ENCODE data around the gene ZCCHC2. TPM values are rescaled to one million over a fixed set of nuclear protein-coding genes. Genes with fewer than 3 reads are reported as not detected.

The ZCCHC2 gene
- total RNA-seq, 1 donor: 9.9 TPM

DNA sequence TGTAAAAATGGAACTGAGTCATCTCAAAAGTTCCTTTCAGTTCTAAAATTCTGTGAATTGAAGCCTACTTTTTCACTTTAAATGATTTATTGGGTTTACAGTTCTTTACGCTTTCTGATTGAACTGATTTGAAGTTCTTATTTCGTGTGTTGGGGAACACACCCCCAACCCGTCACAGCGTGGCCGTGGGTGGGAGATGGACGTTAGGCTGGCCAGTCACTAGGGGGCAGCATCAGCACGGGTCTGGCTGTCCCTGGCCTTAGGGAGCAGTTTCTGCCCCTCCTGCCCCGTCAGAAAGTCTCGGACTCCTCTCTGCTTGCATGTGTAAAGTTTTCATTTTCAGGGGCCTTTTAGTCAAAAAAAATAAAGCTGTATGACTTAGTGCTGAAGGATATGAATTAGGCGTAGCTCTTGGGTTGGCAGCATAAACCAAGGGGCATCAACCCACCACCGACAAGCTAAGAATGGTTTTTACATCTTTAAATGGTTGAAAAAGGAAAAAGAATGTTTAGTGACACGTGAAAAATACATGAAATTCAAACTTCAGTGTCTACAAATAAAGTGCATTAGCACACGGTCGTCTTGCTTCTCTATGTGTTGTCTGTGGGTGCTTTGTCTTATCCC is 63.4 kb downstream of the ZCCHC2 start:
- TF ChIP-seq, protein P1, sequence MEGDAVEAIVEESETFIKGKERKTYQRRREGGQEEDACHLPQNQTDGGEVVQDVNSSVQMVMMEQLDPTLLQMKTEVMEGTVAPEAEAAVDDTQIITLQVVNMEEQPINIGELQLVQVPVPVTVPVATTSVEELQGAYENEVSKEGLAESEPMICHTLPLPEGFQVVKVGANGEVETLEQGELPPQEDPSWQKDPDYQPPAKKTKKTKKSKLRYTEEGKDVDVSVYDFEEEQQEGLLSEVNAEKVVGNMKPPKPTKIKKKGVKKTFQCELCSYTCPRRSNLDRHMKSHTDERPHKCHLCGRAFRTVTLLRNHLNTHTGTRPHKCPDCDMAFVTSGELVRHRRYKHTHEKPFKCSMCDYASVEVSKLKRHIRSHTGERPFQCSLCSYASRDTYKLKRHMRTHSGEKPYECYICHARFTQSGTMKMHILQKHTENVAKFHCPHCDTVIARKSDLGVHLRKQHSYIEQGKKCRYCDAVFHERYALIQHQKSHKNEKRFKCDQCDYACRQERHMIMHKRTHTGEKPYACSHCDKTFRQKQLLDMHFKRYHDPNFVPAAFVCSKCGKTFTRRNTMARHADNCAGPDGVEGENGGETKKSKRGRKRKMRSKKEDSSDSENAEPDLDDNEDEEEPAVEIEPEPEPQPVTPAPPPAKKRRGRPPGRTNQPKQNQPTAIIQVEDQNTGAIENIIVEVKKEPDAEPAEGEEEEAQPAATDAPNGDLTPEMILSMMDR (IDR thresholded peaks at IDR 0.05; ENCODE audit: insufficient read depth, low read length): peak; percentile 97
- H3K4me3 ChIP-seq (ENCODE audit: low read depth, low read length): peak overlapping the region; percentile 31
- DNase-seq (ENCODE audit: low read depth): peak; percentile 75

DNA sequence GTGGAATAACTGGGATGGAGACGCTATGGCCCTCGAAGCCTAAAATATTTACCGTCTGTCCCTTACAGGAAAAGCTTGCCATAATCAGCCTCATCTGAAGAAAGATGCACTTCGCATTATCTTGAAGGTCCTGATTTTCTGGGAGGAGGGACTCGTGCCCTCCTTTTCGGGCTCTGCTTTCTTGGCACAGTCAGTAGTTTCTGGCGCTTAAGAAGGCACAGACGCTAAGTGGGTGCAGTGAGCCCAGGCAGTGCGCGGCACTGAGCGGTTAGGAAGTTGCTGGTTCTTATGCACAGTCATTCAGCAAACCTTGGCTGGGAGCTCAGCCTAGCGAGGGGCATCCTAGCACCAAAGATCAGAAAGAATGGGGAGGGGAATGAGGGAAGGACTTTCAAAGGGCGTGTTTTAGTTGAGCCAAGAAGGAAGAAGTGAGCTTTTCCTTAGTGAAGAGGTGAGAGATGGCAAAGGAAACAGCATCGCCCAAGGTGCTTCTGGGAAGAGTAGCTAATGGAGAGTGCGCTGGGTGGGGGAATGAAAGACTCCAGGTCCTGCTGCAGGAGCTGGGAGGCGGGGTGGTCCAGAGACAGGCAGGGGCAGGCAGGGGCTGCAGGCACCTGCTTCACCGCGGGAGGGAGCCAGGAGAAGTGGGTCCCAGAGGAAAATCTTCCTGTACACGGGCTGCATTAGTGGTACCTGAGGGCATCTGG is 64.1 kb downstream of the ZCCHC2 start:
- no peak overlapping the region for H3K4me3 ChIP-seq (ENCODE audit: low read depth, low read length)
- DNase-seq (ENCODE audit: low read depth): no peak
- TF ChIP-seq, protein P1 (IDR thresholded peaks at IDR 0.05; ENCODE audit: insufficient read depth, low read length): no peak

DNA sequence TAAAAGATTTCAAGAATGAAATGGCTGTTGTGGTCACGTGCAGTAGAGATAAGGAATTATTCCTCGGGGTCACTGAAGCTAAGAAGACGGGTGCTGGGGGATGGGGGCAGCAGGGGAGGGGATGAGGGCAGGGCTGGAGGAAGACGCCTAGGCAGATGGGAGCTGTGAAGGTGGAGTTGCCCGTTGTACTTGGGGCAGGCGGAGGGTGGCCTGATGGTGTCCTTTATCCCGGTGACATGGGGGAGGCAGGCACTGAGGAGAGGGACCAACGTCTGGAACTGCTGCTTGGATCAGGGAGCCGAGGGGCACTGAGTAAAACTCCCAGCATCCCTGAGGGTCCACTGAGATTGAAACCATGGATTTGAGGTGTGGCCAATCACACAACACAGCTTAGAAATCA is 64.9 kb downstream of the ZCCHC2 start:
- no peak for DNase-seq (ENCODE audit: low read depth)
- TF ChIP-seq, protein P1 (IDR thresholded peaks at IDR 0.05; ENCODE audit: insufficient read depth, low read length): no peak
- no peak overlapping the region for H3K4me3 ChIP-seq (ENCODE audit: low read depth, low read length)

DNA sequence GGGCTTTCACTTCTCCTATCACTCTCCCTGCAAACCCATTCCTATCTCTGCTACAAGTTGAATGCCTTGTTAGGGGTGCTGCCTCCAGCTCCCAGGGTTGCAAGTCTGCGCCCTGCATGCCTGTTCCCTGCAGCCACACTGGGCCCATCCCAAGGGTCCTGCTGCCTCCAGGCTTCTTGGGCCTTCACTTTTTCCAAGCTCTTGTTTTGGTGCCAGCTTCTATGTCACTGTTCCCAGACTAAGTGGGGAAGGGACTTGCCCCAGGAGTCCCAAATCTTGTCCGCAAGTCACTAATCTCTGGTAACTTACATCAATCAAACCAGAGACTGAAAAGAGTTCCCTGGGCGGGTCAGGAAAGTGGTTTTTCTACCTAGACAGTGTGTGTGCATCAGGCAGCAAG is 65.4 kb downstream of the ZCCHC2 start:
- DNase-seq (ENCODE audit: low read depth): no peak
- TF ChIP-seq, protein P1 (IDR thresholded peaks at IDR 0.05; ENCODE audit: insufficient read depth, low read length): no peak
- H3K4me3 ChIP-seq (ENCODE audit: low read depth, low read length): no peak overlapping the region

DNA sequence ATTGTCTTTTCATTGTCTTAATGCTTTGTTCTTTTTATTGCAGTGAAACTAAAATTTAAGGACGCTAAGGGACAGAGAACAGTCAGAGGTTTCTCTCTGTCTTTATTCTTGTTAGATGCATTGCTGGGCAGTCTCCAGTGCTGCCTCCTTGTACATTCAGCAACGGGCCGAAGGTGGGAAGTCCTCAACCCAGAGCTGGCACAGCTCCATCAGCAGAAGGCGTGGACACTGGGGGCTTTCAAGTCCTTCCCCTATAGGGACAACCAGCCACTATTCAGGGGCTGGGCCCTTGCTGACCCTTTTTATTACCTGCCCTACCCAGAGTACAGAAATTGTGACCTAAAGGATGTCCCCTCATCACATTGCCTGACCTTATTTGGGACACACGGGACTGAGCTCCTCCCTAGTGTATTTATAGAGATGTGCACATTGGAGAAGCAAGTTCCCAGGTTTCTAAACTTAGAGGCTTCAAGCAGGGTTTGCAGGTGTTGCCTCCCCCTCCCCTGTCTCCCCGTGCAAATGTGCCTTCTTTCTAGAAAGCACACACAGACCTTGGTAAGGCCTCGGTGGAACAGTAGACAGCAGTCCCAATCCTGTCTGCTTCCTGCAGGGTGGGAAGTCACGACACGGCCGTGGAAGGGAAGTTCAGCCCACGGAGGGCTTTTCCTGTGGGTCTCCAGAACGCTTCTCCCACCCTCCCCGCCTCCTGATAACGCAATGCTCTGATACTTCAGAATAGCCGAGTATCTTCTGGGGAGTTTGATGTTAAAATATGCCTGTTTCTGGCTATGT is 68.2 kb downstream of the ZCCHC2 start:
- DNase-seq (ENCODE audit: low read depth): no peak
- no peak overlapping the region for H3K4me3 ChIP-seq (ENCODE audit: low read depth, low read length)
- TF ChIP-seq, protein P1 (IDR thresholded peaks at IDR 0.05; ENCODE audit: insufficient read depth, low read length): no peak

DNA sequence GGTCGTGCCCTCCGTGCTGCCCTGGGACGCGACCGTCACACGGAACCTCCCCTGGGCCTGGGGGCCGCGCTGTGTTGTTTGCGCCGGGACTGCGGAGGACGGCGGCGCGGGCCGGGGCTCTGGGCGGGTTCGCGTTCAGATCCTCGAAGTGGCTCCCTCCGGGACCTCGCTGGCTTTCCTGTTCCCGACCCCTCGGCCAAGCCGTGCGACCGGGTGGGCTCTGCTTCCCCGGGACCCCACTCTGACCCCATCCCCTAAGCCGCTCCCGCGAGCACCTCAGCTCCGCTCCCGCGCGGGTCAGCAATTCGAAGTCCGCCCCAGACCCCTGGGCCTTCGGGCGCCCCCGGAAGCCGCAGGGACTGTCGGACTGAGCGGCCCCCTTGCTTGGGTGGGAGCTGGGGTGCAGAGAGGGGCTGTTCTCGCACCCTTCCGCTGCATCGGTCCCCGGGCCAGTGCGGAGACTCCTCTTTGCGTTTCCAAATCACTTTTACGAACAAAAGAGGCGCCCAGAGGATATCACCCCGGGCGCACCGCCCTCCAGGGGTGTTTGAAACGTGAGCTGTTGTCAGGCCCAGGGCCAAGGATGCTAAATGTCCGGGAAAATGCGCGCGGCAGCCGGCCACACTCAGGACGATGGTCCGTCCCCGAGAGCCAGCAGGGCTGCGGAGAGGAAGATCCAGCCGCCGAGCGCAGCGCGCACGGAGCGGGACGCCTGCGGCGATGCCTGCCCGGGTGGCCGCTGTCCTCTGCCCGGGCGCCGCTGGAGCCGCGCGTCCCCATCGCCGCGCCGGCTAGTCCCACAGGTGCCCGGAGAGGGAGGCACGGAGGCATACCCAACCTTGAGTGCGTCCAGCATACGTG is 73.5 kb downstream of the ZCCHC2 start:
- DNase-seq (ENCODE audit: low read depth): no peak
- TF ChIP-seq, protein P1 (IDR thresholded peaks at IDR 0.05; ENCODE audit: insufficient read depth, low read length): no peak
- H3K4me3 ChIP-seq (ENCODE audit: low read depth, low read length): peak overlapping the region; percentile 39

All from fibroblast of the aortic adventitia (primary cell).